ENCODE results near the gene SLC6A1. TPM values are rescaled to one million over a fixed set of nuclear protein-coding genes. Genes with fewer than 3 reads are reported as not detected.

Gene SLC6A1
- total and polyA plus RNA-seq, 2 of the 8 experiments (the other 6 are each of a cell fraction or from before 2014, with no cell fraction given): 0.30 to 0.63 TPM

DNA sequence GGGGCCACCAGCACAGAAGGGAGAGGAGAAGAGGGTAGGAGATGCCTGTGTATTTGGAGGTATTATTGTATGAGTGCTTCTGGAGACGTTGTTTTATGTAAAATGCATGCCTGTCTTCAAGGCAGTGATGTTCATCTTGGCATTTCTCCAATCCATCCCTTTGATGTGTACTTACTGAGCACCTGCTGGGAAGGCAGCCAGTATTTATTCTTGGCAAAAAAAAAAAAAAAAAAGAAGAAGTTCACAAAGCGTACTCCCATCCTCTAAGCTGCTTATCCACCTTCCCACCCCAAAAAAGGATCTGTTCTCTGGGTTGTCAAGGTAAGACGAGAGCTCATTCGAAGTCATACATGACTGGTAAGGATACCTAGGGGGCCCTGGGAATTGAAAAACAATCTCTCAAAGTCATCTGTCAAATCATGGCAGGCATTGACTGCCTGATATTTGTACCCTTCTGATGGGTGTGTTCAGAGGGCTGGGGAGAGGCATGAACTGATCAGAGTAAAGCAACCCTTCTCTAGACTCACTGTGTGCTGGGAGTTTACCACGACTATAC, 30.0 kb upstream of the SLC6A1 start (continued):
- no peak for TF ChIP-seq CTBP2 (IDR thresholded peaks at IDR 0.05; ENCODE audit: borderline replicate concordance, insufficient read depth, insufficient read length, low read length)
- no peak for TF ChIP-seq ZNF274 (IDR thresholded peaks at IDR 0.05; ENCODE audit: borderline replicate concordance, extremely low read depth, low read length)

All from H1 (cell line).